ENCODE data around the gene ASPHD1. TPM values are rescaled to one million over a fixed set of nuclear protein-coding genes. Genes with fewer than 3 reads are reported as not detected.
A peak's percentile ranks its signal among the peaks of the same experiment; 100 is the strongest.
"Not testable (repeated sequence)": the region's sequence is repeated elsewhere in the genome, so short reads cannot be mapped to it uniquely, and the experiment has no call there.

The ASPHD1 gene
- total RNA-seq, 1 donor from 2014 or later = 3.2 TPM

GRCh38 chr16:29862884-29863668, 37.2 kb upstream of the ASPHD1 start, which contains the start of gene CDIPT:
Gene CDIPT, minus strand, starts transcription at chr16:29863226. Its CDS starts 369 bp downstream, at chr16:29862857.
- Mint-ChIP-seq H3K27me3 (ENCODE audit: low read depth) (no peaks in the 10 kb centered on the region), H3K4me1 (ENCODE audit: low read depth) (peaks cover 22% of the 10 kb centered on the region), H3K9me3 (ENCODE audit: low read depth) (no peaks in the 10 kb centered on the region), H3K4me3 (ENCODE audit: unreplicated experiment) (peak within 1 kb of the TSS; percentile 99), H3K27ac (ENCODE audit: unreplicated experiment) (peak within 1 kb of the TSS; percentile 99), H3K36me3 (ENCODE audit: low read depth) (peaks cover 13% of the 10 kb centered on the region)
- TF ChIP-seq, protein P1, sequence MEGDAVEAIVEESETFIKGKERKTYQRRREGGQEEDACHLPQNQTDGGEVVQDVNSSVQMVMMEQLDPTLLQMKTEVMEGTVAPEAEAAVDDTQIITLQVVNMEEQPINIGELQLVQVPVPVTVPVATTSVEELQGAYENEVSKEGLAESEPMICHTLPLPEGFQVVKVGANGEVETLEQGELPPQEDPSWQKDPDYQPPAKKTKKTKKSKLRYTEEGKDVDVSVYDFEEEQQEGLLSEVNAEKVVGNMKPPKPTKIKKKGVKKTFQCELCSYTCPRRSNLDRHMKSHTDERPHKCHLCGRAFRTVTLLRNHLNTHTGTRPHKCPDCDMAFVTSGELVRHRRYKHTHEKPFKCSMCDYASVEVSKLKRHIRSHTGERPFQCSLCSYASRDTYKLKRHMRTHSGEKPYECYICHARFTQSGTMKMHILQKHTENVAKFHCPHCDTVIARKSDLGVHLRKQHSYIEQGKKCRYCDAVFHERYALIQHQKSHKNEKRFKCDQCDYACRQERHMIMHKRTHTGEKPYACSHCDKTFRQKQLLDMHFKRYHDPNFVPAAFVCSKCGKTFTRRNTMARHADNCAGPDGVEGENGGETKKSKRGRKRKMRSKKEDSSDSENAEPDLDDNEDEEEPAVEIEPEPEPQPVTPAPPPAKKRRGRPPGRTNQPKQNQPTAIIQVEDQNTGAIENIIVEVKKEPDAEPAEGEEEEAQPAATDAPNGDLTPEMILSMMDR (IDR thresholded peaks at IDR 0.05) = peak; percentile 78
- DNase-seq (ENCODE audit: low spot score) = no peak

GRCh38 chr16:29863669-29863984, 36.7 kb upstream of the ASPHD1 start:
- TF ChIP-seq, protein P1 (IDR thresholded peaks at IDR 0.05) = peak; percentile 38
- Mint-ChIP-seq H3K27ac (ENCODE audit: unreplicated experiment) (peak overlapping the region; percentile 99), H3K36me3 (ENCODE audit: low read depth) (peaks cover 9% of the 10 kb centered on the region), H3K9me3 (ENCODE audit: low read depth) (no peaks in the 10 kb centered on the region), H3K4me1 (ENCODE audit: low read depth) (peaks cover 19% of the 10 kb centered on the region), H3K27me3 (ENCODE audit: low read depth) (no peaks in the 10 kb centered on the region), H3K4me3 (ENCODE audit: unreplicated experiment) (peak overlapping the region; percentile 99)
- no peak for DNase-seq (ENCODE audit: low spot score)

- Mint-ChIP-seq H3K27ac (ENCODE audit: unreplicated experiment) (no peak overlapping the region), H3K27me3 (ENCODE audit: low read depth) (no peaks in the 10 kb centered on the region), H3K9me3 (ENCODE audit: low read depth) (no peaks in the 10 kb centered on the region), H3K4me1 (ENCODE audit: low read depth) (peaks cover 16% of the 10 kb centered on the region), H3K4me3 (ENCODE audit: unreplicated experiment) (no peak overlapping the region), H3K36me3 (ENCODE audit: low read depth) (peaks cover 7% of the 10 kb centered on the region)
- DNase-seq (ENCODE audit: low spot score) = no peak
- TF ChIP-seq, protein P1 (IDR thresholded peaks at IDR 0.05) = no peak
Observed at GRCh38 chr16:29864205-29864604, 36.1 kb upstream of the ASPHD1 start.

- Mint-ChIP-seq H3K27me3 (ENCODE audit: low read depth) (no peaks in the 10 kb centered on the region), H3K27ac (ENCODE audit: unreplicated experiment) (no peak overlapping the region), H3K4me1 (ENCODE audit: low read depth) (peaks cover under 1% of the 10 kb centered on the region), H3K36me3 (ENCODE audit: low read depth) (no peaks in the 10 kb centered on the region), H3K4me3 (ENCODE audit: unreplicated experiment) (no peak overlapping the region), H3K9me3 (ENCODE audit: low read depth) (no peaks in the 10 kb centered on the region)
- peak; percentile 88 for DNase-seq (ENCODE audit: low spot score)
- TF ChIP-seq, protein P1 (IDR thresholded peaks at IDR 0.05) = no peak
Observed at GRCh38 chr16:29868396-29869009, 31.8 kb upstream of the ASPHD1 start.

GRCh38 chr16:29869067-29869466, 31.2 kb upstream of the ASPHD1 start:
- not testable (repeated sequence) for H3K27me3 Mint-ChIP-seq (ENCODE audit: low read depth); H3K4me3 Mint-ChIP-seq (ENCODE audit: unreplicated experiment); H3K36me3 Mint-ChIP-seq (ENCODE audit: low read depth); DNase-seq (ENCODE audit: low spot score); H3K4me1 Mint-ChIP-seq (ENCODE audit: low read depth); H3K27ac Mint-ChIP-seq (ENCODE audit: unreplicated experiment); H3K9me3 Mint-ChIP-seq (ENCODE audit: low read depth)

Measured in chondrocyte (in vitro differentiated cells).